Occipital lobe (tissue), 2 donors: Measurements from ENCODE around the gene MPC1. TPM values are rescaled to one million over a fixed set of nuclear protein-coding genes. Genes with fewer than 3 reads are reported as not detected.
"Not testable (repeated sequence)": the region's sequence is repeated elsewhere in the genome, so short reads cannot be mapped to it uniquely, and the experiment has no call there.

ENCODE experiments used
- DNase-seq: peaks from one replicate; lab custom pipeline; 2025; lab: John Stamatoyannopoulos, UW
- total RNA-seq: library from RNA; depleted of rRNA; stranded (reverse); fragments of >200 nt; gene quantifications from one replicate; pipeline ENCODE4 v1.2.3, GENCODE V29; 2014

MPC1 gene
- total RNA-seq, 1 donor from 2014 or later, result 57.7 TPM

GRCh38 chr6:166406197-166406596 is 23.5 kb upstream of the MPC1 start:
- no peak for DNase-seq

DNA sequence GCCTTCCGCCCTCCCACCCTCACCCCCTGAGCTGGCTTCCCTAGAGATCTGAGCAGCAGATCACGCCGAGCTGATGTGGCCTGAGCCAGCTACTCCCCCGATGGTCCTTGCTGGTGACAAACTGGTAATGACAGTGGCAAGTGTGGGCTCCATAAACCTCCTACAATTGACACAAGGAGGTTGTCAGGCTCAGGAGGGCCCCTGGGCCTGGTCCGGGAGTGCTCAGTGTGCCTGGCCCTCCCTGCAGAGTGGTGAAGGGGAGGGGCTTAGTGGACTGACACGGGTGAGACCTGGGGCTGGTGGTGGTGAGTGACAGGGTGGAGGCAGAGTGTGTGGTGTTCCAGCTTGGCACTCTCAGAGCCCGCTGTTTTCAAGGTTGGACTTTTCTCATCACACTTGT is 22.6 kb upstream of the MPC1 start:
- no peak for DNase-seq

DNA sequence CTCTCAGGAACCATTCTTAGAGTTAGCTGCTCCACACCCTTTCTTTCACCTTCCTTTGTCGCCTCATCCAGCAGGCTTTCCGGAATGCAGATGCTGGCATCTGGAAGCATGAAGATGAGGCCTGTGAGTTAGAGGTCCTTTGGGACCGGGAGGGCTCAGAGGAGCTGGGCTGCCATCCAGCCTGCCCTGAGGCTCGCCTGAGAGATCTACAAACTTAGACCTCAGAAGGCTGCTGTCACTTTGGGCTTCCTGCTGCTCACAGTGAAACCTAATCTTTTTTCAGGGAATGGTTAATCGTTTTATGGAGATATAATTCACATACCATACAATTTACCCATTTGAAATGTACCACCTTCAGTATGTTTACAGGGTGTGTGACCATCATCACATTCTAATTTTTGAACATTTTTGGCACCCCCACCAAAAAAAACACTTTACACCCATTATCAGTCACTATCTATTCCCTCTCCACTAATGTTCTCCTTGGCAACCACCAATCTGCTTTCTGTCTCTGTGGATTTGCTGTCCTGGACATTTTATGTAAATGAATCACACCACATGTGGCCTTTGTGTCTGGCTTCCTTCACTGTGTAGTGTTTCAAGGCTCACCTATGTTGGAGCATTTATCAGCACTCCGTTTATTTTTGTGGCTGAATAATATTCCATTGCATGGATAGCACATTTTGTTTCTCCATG is 20.0 kb upstream of the MPC1 start:
- DNase-seq, result no peak

- DNase-seq, result peak; percentile 41
These were observed 18.0 kb upstream of the MPC1 start for GRCh38 chr6:166400649-166401250.

DNA sequence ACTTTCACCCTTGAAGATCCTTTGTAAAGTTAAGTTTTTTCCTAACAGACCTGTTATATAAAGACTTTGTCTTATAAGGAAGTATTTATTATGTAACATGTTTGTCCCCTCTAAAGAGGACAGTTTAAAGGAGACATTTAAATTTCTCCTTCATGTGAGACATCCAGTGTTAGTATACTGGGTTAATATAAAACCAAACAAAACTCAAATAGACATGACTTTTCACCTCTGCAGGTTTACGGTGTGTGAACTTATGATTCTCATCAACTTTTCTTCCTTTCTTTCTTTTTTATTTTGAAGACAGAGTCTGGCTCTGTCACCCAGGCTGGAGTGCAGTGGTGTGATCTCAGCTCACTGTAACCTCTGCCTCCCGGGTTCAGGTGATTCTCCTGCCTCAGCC is 17.4 kb upstream of the MPC1 start:
- no peak for DNase-seq

DNA sequence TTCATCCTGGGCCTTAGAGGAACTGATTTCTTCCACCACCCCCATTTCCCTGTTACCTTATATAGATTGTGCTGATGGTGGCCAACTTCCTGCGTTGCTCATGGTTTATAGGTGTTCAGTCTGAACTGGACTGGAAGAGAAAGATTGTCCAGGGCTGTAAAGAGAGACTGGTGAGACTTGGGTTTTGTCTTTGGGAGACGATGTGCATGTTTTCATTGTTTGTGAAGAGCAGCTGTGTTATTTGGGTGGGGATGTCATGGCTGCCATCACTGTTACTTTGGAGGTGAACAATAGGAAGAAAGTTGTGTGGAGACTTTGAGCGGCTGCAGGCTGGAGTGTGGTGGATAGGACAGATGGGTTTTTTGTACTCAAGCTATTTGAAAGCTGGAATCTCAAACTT is 15.6 kb upstream of the MPC1 start:
- DNase-seq, result no peak

DNA sequence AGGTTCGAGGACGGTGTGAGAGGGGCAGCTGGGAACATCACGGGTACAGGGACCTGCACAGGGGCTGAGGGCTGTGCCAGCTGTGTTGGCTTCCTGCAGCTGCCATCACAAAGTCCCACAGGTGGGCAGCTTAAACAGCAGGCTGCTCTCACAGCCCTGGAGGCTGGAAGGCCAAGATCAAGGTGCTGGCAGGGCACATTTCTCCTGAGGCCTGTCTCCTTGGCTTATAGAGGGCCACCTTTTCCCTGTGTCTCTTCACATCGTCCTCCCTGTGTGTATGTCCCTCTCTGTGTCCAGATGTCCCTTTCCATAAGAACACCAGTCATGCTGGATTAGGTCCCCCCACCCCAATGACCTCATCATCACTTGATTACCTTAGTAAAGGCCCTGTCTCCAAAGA is 15.1 kb upstream of the MPC1 start:
- no peak for DNase-seq

GRCh38 chr6:166395778-166396177 is 13.0 kb upstream of the MPC1 start:
- no peak for DNase-seq

DNA sequence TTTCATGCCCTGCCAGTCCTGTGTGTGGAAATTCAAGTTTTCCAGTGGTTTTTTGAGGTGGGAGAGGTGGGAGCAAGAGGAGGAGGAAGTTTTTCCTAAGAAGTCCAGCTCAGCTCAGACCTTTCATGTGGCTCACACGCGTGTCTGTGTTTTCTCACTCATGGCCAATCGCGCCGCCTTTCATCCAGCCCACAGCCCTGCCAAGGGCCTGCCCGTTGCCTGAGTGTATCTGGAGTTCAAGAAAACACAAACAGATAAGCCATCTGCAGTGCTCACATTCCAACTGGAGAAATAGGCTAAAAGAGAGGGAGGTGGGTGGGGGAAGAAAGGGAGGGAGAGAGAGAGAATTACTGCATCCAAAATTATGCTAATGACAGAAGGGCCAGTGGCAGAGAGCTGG is 12.6 kb upstream of the MPC1 start:
- DNase-seq, result no peak

- DNase-seq, result no peak
These were observed 11.5 kb upstream of the MPC1 start for GRCh38 chr6:166394036-166394892.

GRCh38 chr6:166393535-166393823 is 10.7 kb upstream of the MPC1 start:
- DNase-seq, result no peak

GRCh38 chr6:166392755-166393534 is 10.2 kb upstream of the MPC1 start:
- not testable (repeated sequence) for DNase-seq

DNA sequence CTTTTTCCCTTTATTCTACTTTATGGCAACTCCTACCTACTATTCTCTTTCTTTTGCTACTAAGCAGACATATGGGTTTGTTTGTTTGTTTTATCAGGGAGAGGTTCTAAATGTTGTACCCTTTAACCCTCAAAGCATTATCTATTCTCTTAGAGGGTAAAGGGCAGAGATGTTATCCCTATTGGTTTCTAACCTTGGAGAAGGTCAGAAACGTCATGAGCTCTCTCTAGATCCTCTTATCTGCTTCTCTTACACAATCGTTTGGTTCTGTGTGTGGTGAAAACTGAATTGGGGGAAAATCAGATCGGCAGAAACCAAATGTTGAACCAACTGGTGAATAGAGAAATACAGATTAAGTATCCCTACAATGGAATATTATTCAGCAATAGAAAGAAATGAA is 6.4 kb upstream of the MPC1 start:
- DNase-seq, result no peak

- DNase-seq, result no peak
These were observed 5.7 kb upstream of the MPC1 start for GRCh38 chr6:166388290-166389004.

GRCh38 chr6:166387642-166388289 is 5.0 kb upstream of the MPC1 start:
- no peak for DNase-seq

GRCh38 chr6:166387098-166387497 is 4.4 kb upstream of the MPC1 start:
- not testable (repeated sequence) for DNase-seq

GRCh38 chr6:166386111-166386510 is 3.4 kb upstream of the MPC1 start:
- no peak for DNase-seq

DNA sequence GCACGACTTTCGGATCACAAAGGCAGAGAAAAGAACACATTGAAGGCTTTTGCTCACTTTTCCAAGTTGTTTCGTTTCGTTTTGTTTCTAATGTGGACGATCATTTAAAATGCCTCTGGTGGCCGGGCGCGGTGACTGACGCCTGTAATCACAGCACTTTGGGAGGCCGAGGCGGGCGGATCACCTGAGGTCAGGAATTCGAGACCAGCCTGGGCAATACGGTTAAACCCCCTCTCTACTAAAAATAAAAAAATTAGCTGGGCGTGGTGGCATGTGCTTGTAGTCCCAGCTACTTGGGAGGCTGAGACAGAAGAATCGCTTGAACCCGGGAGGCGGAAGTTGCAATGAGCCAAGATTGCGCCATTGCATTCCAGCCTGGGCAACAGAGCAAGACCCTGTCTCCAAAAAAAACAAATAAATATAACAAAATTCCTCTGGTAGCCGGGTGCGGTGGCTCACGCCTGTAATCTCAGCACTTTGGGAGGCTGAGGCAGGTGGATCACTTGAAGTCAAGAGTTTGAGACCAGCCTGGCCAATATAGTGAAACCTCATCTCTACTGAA is 1.1 kb upstream of the MPC1 start:
- not testable (repeated sequence) for DNase-seq

GRCh38 chr6:166382500-166382932 is 224 bp downstream of the MPC1 start:
- DNase-seq, result no peak

- DNase-seq, result peak; percentile 55
These were observed 824 bp downstream of the MPC1 start for GRCh38 chr6:166381733-166382499.
